Posterior cingulate gyrus (tissue), 11 donors: ENCODE measurements around the gene OBSL1.
A peak's percentile ranks its signal among the peaks of the same experiment; 100 is the strongest.

Experiments used
- DNase-seq, 10 donors: peaks; one replicate each; pipeline versions ENCODE4 v3.0.0 to v3.0.0-alpha.2; 2020 to 2021; ENCODE audit warnings: mixed read lengths in 3 of 10
- intact Hi-C: fragments of 100-400 bp; cut with DNase I; formaldehyde crosslinking; loops from one replicate; pipeline ENCODE4 v1.15.1; 2023

Gene OBSL1

GRCh38 chr2:219569041-219569440 lies 2.3 kb downstream of the OBSL1 start:
- intact Hi-C loops, result no loop called here

GRCh38 chr2:219567791-219568361 lies 3.5 kb downstream of the OBSL1 start:
- intact Hi-C loops, result no loop called here
- DNase-seq, result peak in 3 of 10 donors; percentile 2 to 83 (median 67)

More at GRCh38 chr2:219569041-219569440, 2.3 kb downstream of the OBSL1 start:
- DNase-seq, result peak in 3 of 10 donors; percentile 9 to 48 (median 22)

GRCh38 chr2:219567131-219567530 lies 4.2 kb downstream of the OBSL1 start:
- intact Hi-C loops, result no loop called here
- DNase-seq, result peak in 3 of 10 donors; percentile 7 to 66 (median 66)

- DNase-seq, result peak in 4 of 10 donors; percentile 5 to 74 (median 42)
- intact Hi-C loops, result no loop called here
Observed at GRCh38 chr2:219566640-219567039, 4.7 kb downstream of the OBSL1 start.

DNA sequence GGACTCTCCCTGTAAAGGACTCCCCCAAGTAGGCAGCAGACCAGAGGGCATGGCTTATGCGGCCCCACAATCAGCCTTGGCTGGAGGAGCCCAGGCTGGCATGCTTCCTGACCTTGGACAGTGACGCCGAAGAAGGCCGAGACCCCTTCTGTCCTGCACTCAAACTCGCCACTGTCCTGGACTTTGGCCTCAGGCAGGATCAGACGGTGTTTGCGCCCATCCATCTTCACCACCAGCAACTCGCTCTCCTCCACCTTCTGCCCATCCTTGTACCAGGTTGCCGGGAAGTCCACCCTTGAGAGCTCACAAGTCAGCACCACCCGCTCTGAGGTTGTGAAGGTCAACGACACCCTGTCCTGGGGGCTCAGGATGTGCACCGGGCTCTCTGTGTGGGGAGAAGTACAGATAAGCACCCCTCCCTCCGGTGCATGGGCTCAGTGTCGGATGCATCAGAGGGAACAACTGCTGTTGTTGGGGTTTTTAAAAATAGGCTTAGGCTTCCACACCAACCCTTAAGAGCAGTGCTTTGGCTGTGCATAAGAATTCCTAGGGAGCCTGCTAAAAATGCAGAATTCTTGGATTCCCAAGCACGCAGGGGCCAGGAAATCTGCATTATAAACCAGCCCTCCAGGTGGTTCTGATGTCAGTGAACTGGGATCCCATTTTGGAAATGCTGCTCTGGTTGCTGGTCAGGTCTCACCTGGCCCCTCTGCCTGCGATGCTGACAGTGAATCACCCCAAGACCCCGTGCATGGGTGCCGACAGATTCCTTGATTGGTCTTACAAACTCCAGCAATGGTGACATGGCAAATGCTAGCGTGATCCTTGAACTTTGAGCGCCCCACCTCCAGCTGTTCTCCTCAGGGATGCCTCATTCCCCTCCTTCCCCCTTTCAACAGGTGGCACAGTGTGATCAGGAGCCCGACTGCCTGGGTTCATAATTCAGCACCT lies 5.9 kb downstream of the OBSL1 start:
- peak in 3 of 10 donors; percentile 13 to 72 (median 64) for DNase-seq
- intact Hi-C loops, result no loop called here

DNA sequence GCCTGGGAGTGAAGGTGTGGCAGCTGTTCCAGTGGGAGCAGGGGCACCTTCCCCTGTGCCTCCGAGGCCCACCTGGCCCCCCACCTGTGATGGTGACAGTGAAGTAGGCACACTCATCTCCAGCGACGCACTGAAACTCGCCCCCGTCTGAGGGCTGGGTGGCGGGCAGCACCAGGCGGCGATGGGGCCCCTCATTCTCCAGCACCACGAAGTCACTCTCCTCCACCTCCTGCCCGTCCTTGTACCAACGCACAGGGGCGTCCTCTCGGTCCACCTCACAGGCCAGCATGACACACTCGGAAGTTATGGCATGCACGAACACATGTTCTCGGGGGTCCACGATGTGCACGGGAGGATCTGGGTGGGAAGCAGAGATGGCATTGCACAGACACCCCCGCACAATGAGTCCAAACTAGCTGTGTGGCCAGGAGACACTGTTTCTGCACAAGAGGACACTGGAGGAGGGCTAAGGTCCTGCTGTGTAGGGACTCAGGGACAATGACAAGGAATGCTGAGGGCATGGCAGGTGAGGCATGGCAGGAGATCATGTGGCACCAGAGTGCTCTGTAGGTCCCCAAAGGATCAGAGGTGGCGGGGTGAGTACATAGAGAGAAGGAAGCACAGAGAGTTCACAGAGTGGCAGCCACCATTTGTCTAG lies 7.9 kb downstream of the OBSL1 start:
- peak in 2 of 10 donors; percentile 36 to 81 for DNase-seq
- intact Hi-C loops, result no loop called here

- peak in 3 of 10 donors; percentile 10 to 80 (median 76) for DNase-seq
- intact Hi-C loops, result no loop called here
Observed at GRCh38 chr2:219562049-219563020, 9.0 kb downstream of the OBSL1 start.

GRCh38 chr2:219561179-219562048 lies 9.9 kb downstream of the OBSL1 start:
- peak in 3 of 10 donors; percentile 41 to 58 (median 55) for DNase-seq
- intact Hi-C loops, result no loop called here

- intact Hi-C loops, result no loop called here
- no peak for DNase-seq
Observed at GRCh38 chr2:219560893-219561178, 10.5 kb downstream of the OBSL1 start.

GRCh38 chr2:219560037-219560892 lies 11.1 kb downstream of the OBSL1 start:
- intact Hi-C loops, result no loop called here
- peak in 2 of 10 donors; percentile 60 to 66 for DNase-seq

- intact Hi-C loops, result loop anchor here (5.0 kb wide), 1 partner anchor 78 kb away; no protein-coding TSS in a partner anchor
Observed at GRCh38 chr2:219559156-219559915, 12.0 kb downstream of the OBSL1 start.

DNA sequence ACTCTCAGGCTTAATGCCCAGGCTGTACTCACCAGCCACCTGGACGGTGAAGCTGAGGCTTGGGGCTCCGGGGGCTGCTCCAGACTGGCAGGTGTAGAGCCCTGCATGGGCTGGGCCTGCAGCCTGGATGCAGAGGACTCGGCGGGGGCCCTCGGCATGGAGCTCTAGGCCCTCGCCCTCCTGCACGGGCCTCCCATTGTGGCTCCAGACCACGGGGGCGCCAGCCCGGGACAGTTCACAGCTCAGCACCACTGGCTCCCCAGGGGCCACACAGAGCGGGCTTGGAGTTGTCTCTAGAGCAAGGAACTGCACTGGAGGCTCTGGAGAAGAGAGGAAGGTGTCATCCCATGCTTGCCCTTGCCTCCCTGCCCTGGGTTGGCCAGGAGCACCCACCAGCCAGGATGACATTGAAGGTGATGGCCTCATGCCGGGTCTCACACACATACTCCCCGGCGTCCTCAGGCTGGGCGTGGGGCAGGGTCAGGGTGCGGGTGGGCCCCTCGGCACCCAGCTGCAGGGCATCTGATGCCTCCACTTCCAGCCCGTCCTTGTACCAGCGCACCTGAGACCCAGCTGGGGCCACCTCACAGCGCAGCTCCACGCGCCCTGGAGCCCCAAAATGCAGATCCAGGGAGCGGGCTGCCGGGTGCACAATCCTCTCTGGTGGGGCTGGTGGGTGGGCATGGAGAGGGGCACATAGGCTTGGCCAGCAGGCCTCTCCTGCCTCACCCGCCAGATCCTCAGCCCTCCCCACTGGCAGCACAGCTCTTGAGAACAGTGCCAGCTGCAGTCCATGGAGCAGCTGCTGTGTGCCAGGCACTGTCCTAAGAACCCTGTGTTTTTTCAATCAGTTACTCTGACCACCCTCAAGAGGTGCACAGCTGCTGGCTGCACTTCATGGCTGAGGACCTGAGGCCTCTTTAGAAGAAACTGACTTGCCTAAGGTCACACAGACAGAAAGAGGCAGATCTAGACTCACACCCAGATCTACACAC lies 13.3 kb downstream of the OBSL1 start:
- intact Hi-C loops, result loop anchor here (5.0 kb wide), 1 partner anchor 79 kb away; no protein-coding TSS in a partner anchor
- DNase-seq, result peak in 2 of 10 donors; percentile 79 to 80

More at GRCh38 chr2:219559156-219559915, 12.0 kb downstream of the OBSL1 start:
- DNase-seq, result peak in 2 of 10 donors; percentile 62 to 81

GRCh38 chr2:219557320-219557719 lies 14.0 kb downstream of the OBSL1 start:
- DNase-seq, result peak in 1 of 10 donors; percentile 82
- intact Hi-C loops, result loop anchor here (5.0 kb wide), 1 partner anchor 80 kb away; no protein-coding TSS in a partner anchor

- DNase-seq, result peak in 1 of 10 donors; percentile 70
- intact Hi-C loops, result loop anchor here (5.0 kb wide), 1 partner anchor 81 kb away; no protein-coding TSS in a partner anchor
Observed at GRCh38 chr2:219556413-219556812, 14.9 kb downstream of the OBSL1 start.

- intact Hi-C loops, result loop anchor here (5.0 kb wide), 1 partner anchor 81 kb away; no protein-coding TSS in a partner anchor
- peak in 1 of 10 donors; percentile 71 for DNase-seq
Observed at GRCh38 chr2:219555956-219556355, 15.4 kb downstream of the OBSL1 start.

DNA sequence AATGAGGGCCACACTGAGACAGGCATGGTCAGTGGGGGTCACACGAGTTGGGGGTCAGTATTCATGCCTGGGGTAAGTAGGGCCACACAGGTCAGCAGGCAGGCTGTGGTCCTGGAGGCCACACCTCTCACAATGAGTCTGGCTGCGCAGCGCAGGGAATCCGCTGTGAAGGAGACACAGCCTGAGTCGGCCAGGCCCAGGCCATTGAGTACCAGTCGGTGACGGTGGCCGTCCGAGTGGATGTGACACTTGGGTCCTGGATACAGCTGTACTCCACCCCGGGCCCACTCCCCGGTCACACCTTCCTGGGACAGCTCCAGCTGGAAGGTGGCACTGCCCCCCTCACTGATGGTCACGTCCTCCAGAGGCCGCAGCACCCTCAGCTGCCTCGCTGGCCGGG lies 17.0 kb downstream of the OBSL1 start:
- intact Hi-C loops, result no loop called here

More for the DNA sequence above, 17.0 kb downstream of the OBSL1 start:
- DNase-seq, result peak in 2 of 10 donors; percentile 76 to 83
